B cell (primary cell): ENCODE results near the gene FBP1.
"Not testable (repeated sequence)": the region's sequence is repeated elsewhere in the genome, so short reads cannot be mapped to it uniquely, and the experiment has no call there.

Source experiments
- EZH2 ChIP-seq: IDR thresholded peaks from 2 replicates; pipeline ENCODE4 v1.6.1; 2012; ENCODE audit warnings: borderline replicate concordance, low read depth, mild to moderate bottlenecking, moderate library complexity, low read length; ENCODE audit not compliant: insufficient read depth, poor library complexity, severe bottlenecking
- TF ChIP-seq, protein P1 (sequence below): fragments of 200-600 bp; IDR thresholded peaks from one replicate; pipeline ENCODE4 v1.8.0; 2022; ENCODE audit warnings: antibody characterized with exemption, mild to moderate bottlenecking

DNA sequence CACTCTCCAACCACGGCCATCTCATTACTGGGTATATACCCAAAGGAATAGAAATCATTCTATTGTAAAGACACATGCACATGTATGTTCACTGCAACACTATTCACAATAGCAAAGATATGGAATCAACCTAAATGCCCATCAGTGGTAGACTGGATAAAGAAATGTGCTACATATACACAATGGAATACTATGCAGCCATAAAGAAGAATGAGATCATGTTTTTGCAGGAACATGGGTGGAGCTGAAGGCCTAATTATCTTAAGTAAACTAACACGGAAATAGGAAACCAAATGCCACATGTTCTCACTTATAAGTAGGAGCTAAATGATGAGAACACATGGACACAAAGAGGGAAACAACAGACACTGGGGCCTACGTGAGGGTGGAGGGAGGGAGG is 75.0 kb downstream of the FBP1 start:
- TF ChIP-seq, protein P1, sequence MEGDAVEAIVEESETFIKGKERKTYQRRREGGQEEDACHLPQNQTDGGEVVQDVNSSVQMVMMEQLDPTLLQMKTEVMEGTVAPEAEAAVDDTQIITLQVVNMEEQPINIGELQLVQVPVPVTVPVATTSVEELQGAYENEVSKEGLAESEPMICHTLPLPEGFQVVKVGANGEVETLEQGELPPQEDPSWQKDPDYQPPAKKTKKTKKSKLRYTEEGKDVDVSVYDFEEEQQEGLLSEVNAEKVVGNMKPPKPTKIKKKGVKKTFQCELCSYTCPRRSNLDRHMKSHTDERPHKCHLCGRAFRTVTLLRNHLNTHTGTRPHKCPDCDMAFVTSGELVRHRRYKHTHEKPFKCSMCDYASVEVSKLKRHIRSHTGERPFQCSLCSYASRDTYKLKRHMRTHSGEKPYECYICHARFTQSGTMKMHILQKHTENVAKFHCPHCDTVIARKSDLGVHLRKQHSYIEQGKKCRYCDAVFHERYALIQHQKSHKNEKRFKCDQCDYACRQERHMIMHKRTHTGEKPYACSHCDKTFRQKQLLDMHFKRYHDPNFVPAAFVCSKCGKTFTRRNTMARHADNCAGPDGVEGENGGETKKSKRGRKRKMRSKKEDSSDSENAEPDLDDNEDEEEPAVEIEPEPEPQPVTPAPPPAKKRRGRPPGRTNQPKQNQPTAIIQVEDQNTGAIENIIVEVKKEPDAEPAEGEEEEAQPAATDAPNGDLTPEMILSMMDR: not testable (repeated sequence)
- not testable (repeated sequence) for TF ChIP-seq EZH2
